Dermis blood vessel endothelial cell (primary cell): ENCODE data around the gene USP30. TPM values are rescaled to one million over a fixed set of nuclear protein-coding genes. Genes with fewer than 3 reads are reported as not detected.

Experiments used
- DNase-seq: peaks from one replicate; pipeline ENCODE4 v3.0.0; 2010
- total RNA-seq: library from RNA; depleted of rRNA; stranded (reverse); fragments of >200 nt; gene quantifications from 2 replicates; pipeline ENCODE4 v1.2.3, GENCODE V29; 2014

Gene USP30
- total RNA-seq, 1 donor from 2014 or later = 7.0 TPM

GRCh38 chr12:109098183-109098604, 45.8 kb downstream of the USP30 start:
- DNase-seq = peak; percentile 70

GRCh38 chr12:109098651-109099050, 46.3 kb downstream of the USP30 start:
- peak; percentile 48 for DNase-seq

GRCh38 chr12:109099431-109100020, 47.1 kb downstream of the USP30 start:
- no peak for DNase-seq

- DNase-seq = no peak
These were observed 48.4 kb downstream of the USP30 start for GRCh38 chr12:109100741-109101140.

- no peak for DNase-seq
These were observed 50.1 kb downstream of the USP30 start for GRCh38 chr12:109102491-109102890.

- no peak for DNase-seq
These were observed 52.8 kb downstream of the USP30 start for GRCh38 chr12:109105176-109105575.

GRCh38 chr12:109109746-109110350, 57.5 kb downstream of the USP30 start:
- no peak for DNase-seq

- DNase-seq = peak; percentile 85
These were observed 58.7 kb downstream of the USP30 start for GRCh38 chr12:109110988-109111495.

- DNase-seq = no peak
These were observed 60.5 kb downstream of the USP30 start for GRCh38 chr12:109112720-109113465.

- DNase-seq = no peak
These were observed 61.4 kb downstream of the USP30 start for GRCh38 chr12:109113661-109114321.

- DNase-seq = no peak
These were observed 62.3 kb downstream of the USP30 start for GRCh38 chr12:109114644-109115043.

- no peak for DNase-seq
These were observed 63.0 kb downstream of the USP30 start for GRCh38 chr12:109115404-109115757.

- DNase-seq = no peak
These were observed 63.6 kb downstream of the USP30 start, which contains the start of gene ACACB for GRCh38 chr12:109115758-109116610. TSS of gene ACACB (plus strand) at chr12:109116587. CDS start at chr12:109139406, 22,819 bp downstream.

- no peak for DNase-seq
These were observed 64.2 kb downstream of the USP30 start for GRCh38 chr12:109116611-109116949.

GRCh38 chr12:109120095-109120494, 67.7 kb downstream of the USP30 start:
- DNase-seq = no peak

- no peak for DNase-seq
These were observed 68.2 kb downstream of the USP30 start for GRCh38 chr12:109120557-109120956.

GRCh38 chr12:109121346-109121880, 69.0 kb downstream of the USP30 start:
- no peak for DNase-seq

- DNase-seq = no peak
These were observed 72.7 kb downstream of the USP30 start for GRCh38 chr12:109124878-109125648.

- no peak for DNase-seq
These were observed 73.4 kb downstream of the USP30 start for GRCh38 chr12:109125791-109126190.

- no peak for DNase-seq
These were observed 74.4 kb downstream of the USP30 start for GRCh38 chr12:109126784-109127183.
